ENCODE results near the gene CCDC136. TPM values are rescaled to one million over a fixed set of nuclear protein-coding genes. Genes with fewer than 3 reads are reported as not detected.

CCDC136 gene
- total and polyA plus RNA-seq, 2 donors (not counting 1 experiment from before 2014, with no cell fraction given) = 8.3 to 12.1 TPM

- Histone ChIP-seq H3K9ac (ENCODE audit: insufficient read depth, low read length) (peak overlapping the region; percentile 85), H3K79me2 (ENCODE audit: control insufficient read depth, insufficient read depth, low read length) (peaks cover 53% of the 10 kb centered on the region), H3K27me3 (ENCODE audit: control insufficient read depth, insufficient read depth, low read length) (no peaks in the 10 kb centered on the region), H3K27ac (ENCODE audit: insufficient read depth, low read length) (peak overlapping the region; percentile 85), H4K20me1 (ENCODE audit: control insufficient read depth, extremely low read depth, insufficient read depth, low read length) (no peaks in the 10 kb centered on the region), H3K4me1 (ENCODE audit: control insufficient read depth, extremely low read depth, insufficient read depth, low read length) (peaks cover 29% of the 10 kb centered on the region), H3K4me3 (replicated peaks in 1 of 4; ENCODE audit: control extremely low read depth in 1 of 4, insufficient read depth in 1 of 4, low read depth in 3 of 4, low read length in 4 of 4) (peak overlapping the region; percentile 82 to 96 (median 94)), H2AFZ (ENCODE audit: low read length) (no peak overlapping the region), H3K9me3 (ENCODE audit: control insufficient read depth, insufficient read depth, low read depth, low read length) (no peaks in the 10 kb centered on the region), H3K36me3 (ENCODE audit: control insufficient read depth, insufficient read depth, low read length) (peaks cover 20% of the 10 kb centered on the region), H3K4me2 (ENCODE audit: extremely low read depth, insufficient read depth, low read length) (peak overlapping the region; percentile 91)
- DNase-seq (ENCODE audit: low read depth in 2 of 2) = peak; percentile 43 to 64
- TF ChIP-seq EZH2 (IDR thresholded peaks at IDR 0.05; ENCODE audit: low read length, missing control alignments) (no peak), CTCF (conservative IDR thresholded peaks at IDR 0.05 in 1 of 2, IDR thresholded peaks at IDR 0.05 in 1 of 2; ENCODE audit: low read depth in 1 of 2, low read length in 2 of 2) (no peak)
These were observed 40.5 kb downstream of the CCDC136 start for GRCh38 chr7:128831994-128832879.

DNA sequence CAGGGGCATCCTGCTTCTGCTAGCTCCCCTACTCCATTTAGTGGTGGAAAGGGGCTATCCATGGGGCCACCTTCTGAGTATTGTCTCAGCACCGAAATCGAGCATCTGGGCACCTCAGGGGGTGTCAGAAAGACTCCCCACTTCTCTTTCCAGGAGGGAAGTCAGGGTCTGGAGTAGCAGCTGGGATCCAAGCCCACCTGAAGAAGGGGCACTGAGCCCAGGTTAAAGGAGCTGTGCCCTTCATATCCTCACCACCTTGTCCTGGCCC is 41.0 kb downstream of the CCDC136 start:
- Histone ChIP-seq H4K20me1 (ENCODE audit: control insufficient read depth, extremely low read depth, insufficient read depth, low read length) (no peaks in the 10 kb centered on the region), H2AFZ (ENCODE audit: low read length) (no peak overlapping the region), H3K79me2 (ENCODE audit: control insufficient read depth, insufficient read depth, low read length) (peaks cover 53% of the 10 kb centered on the region), H3K9me3 (ENCODE audit: control insufficient read depth, insufficient read depth, low read depth, low read length) (no peaks in the 10 kb centered on the region), H3K27ac (ENCODE audit: insufficient read depth, low read length) (peak overlapping the region; percentile 85), H3K4me3 (replicated peaks in 1 of 4; ENCODE audit: control extremely low read depth in 1 of 4, insufficient read depth in 1 of 4, low read depth in 3 of 4, low read length in 4 of 4) (peak overlapping the region; percentile 82 to 96 (median 94)), H3K9ac (ENCODE audit: insufficient read depth, low read length) (peak overlapping the region; percentile 63), H3K4me2 (ENCODE audit: extremely low read depth, insufficient read depth, low read length) (peak overlapping the region; percentile 91), H3K4me1 (ENCODE audit: control insufficient read depth, extremely low read depth, insufficient read depth, low read length) (peaks cover 25% of the 10 kb centered on the region), H3K27me3 (ENCODE audit: control insufficient read depth, insufficient read depth, low read length) (no peaks in the 10 kb centered on the region), H3K36me3 (ENCODE audit: control insufficient read depth, insufficient read depth, low read length) (peaks cover 25% of the 10 kb centered on the region)
- no peak for DNase-seq (ENCODE audit: low read depth in 2 of 2)
- TF ChIP-seq CTCF (conservative IDR thresholded peaks at IDR 0.05 in 1 of 2, IDR thresholded peaks at IDR 0.05 in 1 of 2; ENCODE audit: low read depth in 1 of 2, low read length in 2 of 2) (no peak), EZH2 (IDR thresholded peaks at IDR 0.05; ENCODE audit: low read length, missing control alignments) (no peak)

GRCh38 chr7:128833148-128833945 is 41.6 kb downstream of the CCDC136 start:
- H3K9ac ChIP-seq (ENCODE audit: insufficient read depth, low read length) = peak overlapping the region; percentile 63
- H2AFZ ChIP-seq (ENCODE audit: low read length) = no peak overlapping the region
- peaks cover 21% of the 10 kb centered on the region for H3K4me1 ChIP-seq (ENCODE audit: control insufficient read depth, extremely low read depth, insufficient read depth, low read length)
- no peaks in the 10 kb centered on the region for H3K27me3 ChIP-seq (ENCODE audit: control insufficient read depth, insufficient read depth, low read length)
- peaks cover 53% of the 10 kb centered on the region for H3K79me2 ChIP-seq (ENCODE audit: control insufficient read depth, insufficient read depth, low read length)
- H3K36me3 ChIP-seq (ENCODE audit: control insufficient read depth, insufficient read depth, low read length) = peaks cover 30% of the 10 kb centered on the region
- peak overlapping the region; percentile 82 to 96 (median 94) for H3K4me3 ChIP-seq (replicated peaks in 1 of 4; ENCODE audit: control extremely low read depth in 1 of 4, insufficient read depth in 1 of 4, low read depth in 3 of 4, low read length in 4 of 4)
- H3K4me2 ChIP-seq (ENCODE audit: extremely low read depth, insufficient read depth, low read length) = peak overlapping the region; percentile 91
- DNase-seq (ENCODE audit: low read depth in 2 of 2) = peak; percentile 91 to 95
- no peaks in the 10 kb centered on the region for H3K9me3 ChIP-seq (ENCODE audit: control insufficient read depth, insufficient read depth, low read depth, low read length)
- H3K27ac ChIP-seq (ENCODE audit: insufficient read depth, low read length) = peak overlapping the region; percentile 85
- H4K20me1 ChIP-seq (ENCODE audit: control insufficient read depth, extremely low read depth, insufficient read depth, low read length) = no peaks in the 10 kb centered on the region
- TF ChIP-seq CTCF (conservative IDR thresholded peaks at IDR 0.05 in 1 of 2, IDR thresholded peaks at IDR 0.05 in 1 of 2; ENCODE audit: low read depth in 1 of 2, low read length in 2 of 2) = no peak
- no peak for TF ChIP-seq EZH2 (IDR thresholded peaks at IDR 0.05; ENCODE audit: low read length, missing control alignments)
